Measurements from ENCODE around the gene PTPRU. TPM values are rescaled to one million over a fixed set of nuclear protein-coding genes. Genes with fewer than 3 reads are reported as not detected.

Gene PTPRU
- total RNA-seq, 1 experiment from 2014 or later: 40.7 TPM

DNA sequence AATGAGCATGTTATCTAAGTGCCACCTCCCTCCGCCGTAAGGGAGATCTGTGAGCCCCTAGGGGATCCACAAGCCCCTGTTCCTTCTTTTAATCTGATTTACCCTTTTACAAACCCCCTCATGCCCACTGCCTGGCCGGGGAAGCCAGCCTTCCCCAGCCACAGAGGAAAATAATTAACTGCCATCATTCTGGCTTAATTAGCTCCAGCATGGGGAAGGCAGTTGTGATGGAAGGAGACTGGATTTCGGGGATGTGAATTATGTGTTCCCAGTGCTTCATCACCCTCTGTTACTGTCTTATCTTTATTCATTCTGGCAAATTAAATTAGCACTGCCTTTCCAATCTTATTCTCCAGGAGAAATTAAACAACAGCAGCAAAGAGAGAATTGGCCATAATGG, 135.8 kb downstream of the PTPRU start:
- Histone ChIP-seq H3K4me2 (ENCODE audit: low read length) (no peak overlapping the region), H3K9me2 (ENCODE audit: insufficient read depth) (no peaks in the 10 kb centered on the region), H3K27me3 (ENCODE audit: insufficient read depth, low read length) (peaks cover 22% of the 10 kb centered on the region), H3K36me3 (ENCODE audit: control insufficient read depth in 1 of 2, insufficient read depth in 2 of 2, low read length in 2 of 2) (no peaks in the 10 kb centered on the region), H3K4me1 (ENCODE audit: control insufficient read depth in 1 of 2, insufficient read depth in 2 of 2, low read length in 2 of 2) (no peaks in the 10 kb centered on the region), H3K9me3 (ENCODE audit: control insufficient read depth in 1 of 2, insufficient read depth in 1 of 2, low read depth in 1 of 2, low read length in 2 of 2) (peaks cover 0 to 14% of the 10 kb centered on the region in 2 experiments; a peak in 1 of 4 replicates), H2AFZ (ENCODE audit: low read depth, low read length, poor library complexity, severe bottlenecking) (no peak overlapping the region), H3K79me2 (ENCODE audit: insufficient read depth, low read length) (no peaks in the 10 kb centered on the region), H4K20me1 (ENCODE audit: insufficient read depth) (no peaks in the 10 kb centered on the region), H3K4me3 (replicated peaks in 1 of 2; ENCODE audit: low read depth in 1 of 2, low read length in 2 of 2) (no peak overlapping the region), H3K9ac (ENCODE audit: low read length) (no peak overlapping the region), H3K27ac (ENCODE audit: low read depth, low read length) (no peak overlapping the region)
- ChIA-PET CTCF (no interaction called here), POLR2A (no interaction called here), RAD21 (ENCODE audit: low non-redundant PET in 1 of 2, low total read pairs in 2 of 2, uncharacterized antibody in 2 of 2, unreplicated experiment in 2 of 2) (no interaction called here)
- ATAC-seq: no peak
- intact Hi-C loops (cut with micrococcal nuclease): loop anchor here (10.0 kb wide), 2 partner anchors 137 to 423 kb away; partner anchors contain the start of genes MECR and PTPRU
- TF ChIP-seq FOSL1 (IDR thresholded peaks at IDR 0.05; ENCODE audit: low read depth) (no peak), CEBPB (IDR thresholded peaks at IDR 0.05; ENCODE audit: low read depth) (no peak), RAD21 (IDR thresholded peaks at IDR 0.05; ENCODE audit: low read depth) (no peak), POLR2AphosphoS5 (IDR thresholded peaks at IDR 0.05; ENCODE audit: low read depth, low read length) (no peak), EZH2 (IDR thresholded peaks at IDR 0.05) (no peak), ZFX (IDR thresholded peaks at IDR 0.05) (no peak), CBX3 (IDR thresholded peaks at IDR 0.05; ENCODE audit: low read depth) (no peak), TCF7L2 (IDR thresholded peaks at IDR 0.05; ENCODE audit: borderline replicate concordance, extremely low read depth, insufficient read depth, insufficient read length) (no peak)
- TF ChIP-seq, protein P1, sequence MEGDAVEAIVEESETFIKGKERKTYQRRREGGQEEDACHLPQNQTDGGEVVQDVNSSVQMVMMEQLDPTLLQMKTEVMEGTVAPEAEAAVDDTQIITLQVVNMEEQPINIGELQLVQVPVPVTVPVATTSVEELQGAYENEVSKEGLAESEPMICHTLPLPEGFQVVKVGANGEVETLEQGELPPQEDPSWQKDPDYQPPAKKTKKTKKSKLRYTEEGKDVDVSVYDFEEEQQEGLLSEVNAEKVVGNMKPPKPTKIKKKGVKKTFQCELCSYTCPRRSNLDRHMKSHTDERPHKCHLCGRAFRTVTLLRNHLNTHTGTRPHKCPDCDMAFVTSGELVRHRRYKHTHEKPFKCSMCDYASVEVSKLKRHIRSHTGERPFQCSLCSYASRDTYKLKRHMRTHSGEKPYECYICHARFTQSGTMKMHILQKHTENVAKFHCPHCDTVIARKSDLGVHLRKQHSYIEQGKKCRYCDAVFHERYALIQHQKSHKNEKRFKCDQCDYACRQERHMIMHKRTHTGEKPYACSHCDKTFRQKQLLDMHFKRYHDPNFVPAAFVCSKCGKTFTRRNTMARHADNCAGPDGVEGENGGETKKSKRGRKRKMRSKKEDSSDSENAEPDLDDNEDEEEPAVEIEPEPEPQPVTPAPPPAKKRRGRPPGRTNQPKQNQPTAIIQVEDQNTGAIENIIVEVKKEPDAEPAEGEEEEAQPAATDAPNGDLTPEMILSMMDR (IDR thresholded peaks at IDR 0.05 in 2 of 3, conservative IDR thresholded peaks at IDR 0.05 in 1 of 3; ENCODE audit: borderline replicate concordance in 1 of 3, insufficient read depth in 1 of 3, low read depth in 2 of 3, low read length in 2 of 3): no peak
- TF ChIP-seq, protein P2, sequence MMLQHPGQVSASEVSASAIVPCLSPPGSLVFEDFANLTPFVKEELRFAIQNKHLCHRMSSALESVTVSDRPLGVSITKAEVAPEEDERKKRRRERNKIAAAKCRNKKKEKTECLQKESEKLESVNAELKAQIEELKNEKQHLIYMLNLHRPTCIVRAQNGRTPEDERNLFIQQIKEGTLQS (IDR thresholded peaks at IDR 0.05): no peak
- TF ChIP-seq, protein P3, sequence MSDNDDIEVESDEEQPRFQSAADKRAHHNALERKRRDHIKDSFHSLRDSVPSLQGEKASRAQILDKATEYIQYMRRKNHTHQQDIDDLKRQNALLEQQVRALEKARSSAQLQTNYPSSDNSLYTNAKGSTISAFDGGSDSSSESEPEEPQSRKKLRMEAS (IDR thresholded peaks at IDR 0.05): no peak
- no TSS peak for BruUV-seq (replicated peaks)
- DNase-seq (ENCODE audit: low read depth, low spot score): no peak

Other genes starting within 250 kb of the PTPRU start
- gene TMEM200B, start 112.6 kb upstream of the PTPRU start, total RNA-seq (2021; ENCODE audit: unreplicated experiment): 11.3 TPM
- gene SRSF4, start 54.6 kb upstream of the PTPRU start, total RNA-seq (2021; ENCODE audit: unreplicated experiment): 69.0 TPM
- gene MECR, start 5.6 kb upstream of the PTPRU start, total RNA-seq (2021; ENCODE audit: unreplicated experiment): 42.9 TPM